Stimulated activated CD4-positive, alpha-beta T cell treated with anti-CD3 and anti-CD28 coated beads, TNF-alpha, amount 100 ng/mL, for 48 hours (primary cell): ENCODE data around the gene S100A6.
"Not testable (repeated sequence)": the region's sequence is repeated elsewhere in the genome, so short reads cannot be mapped to it uniquely, and the experiment has no call there.

Experiments used
- DNase-seq, 3 donors: peaks; one replicate each; pipeline ENCODE4 v3.0.0-alpha.2; 2020; ENCODE audit warnings: low read depth in 3 of 3

Gene S100A6

DNA sequence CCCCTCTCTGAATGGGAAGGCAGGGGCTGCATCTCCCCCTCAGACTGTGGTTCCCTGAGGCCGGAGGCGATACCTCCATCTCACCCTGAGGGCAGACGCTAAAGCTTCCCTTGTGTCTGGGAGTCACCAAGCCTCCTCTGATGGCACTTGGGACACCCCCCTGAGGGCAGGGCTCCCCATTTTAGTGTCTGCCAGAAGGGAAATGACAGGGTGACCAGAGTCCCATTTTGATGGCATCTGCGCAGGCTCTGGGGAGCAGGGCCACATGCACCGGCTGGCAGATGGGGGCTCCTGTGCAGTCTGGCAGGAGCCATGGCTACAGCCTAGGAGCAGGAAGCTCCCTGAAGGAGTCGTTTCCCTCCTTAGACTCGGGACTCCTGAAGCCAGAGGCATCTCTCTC lies 28.2 kb upstream of the S100A6 start:
- no peak for DNase-seq

DNA sequence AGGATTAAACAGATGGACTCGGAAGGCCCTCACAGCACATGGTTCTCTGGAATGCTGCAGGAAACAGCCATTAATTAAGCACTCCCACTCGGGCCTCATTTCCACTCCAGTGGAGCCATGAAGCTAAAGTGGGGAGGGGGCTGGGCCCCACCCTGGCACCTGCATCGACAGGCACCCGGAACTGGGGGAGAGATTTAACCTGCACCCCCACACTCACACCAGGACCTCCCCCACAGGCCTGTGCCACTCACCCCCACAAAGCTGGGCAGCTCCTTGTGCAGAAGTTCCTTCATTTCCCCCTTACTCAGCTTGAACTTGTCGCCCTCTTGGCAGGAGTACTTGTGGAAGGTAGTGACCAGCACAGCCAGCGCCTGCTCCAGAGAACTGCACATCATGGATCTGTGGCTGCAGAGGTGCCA lies 27.7 kb upstream of the S100A6 start:
- no peak for DNase-seq

DNA sequence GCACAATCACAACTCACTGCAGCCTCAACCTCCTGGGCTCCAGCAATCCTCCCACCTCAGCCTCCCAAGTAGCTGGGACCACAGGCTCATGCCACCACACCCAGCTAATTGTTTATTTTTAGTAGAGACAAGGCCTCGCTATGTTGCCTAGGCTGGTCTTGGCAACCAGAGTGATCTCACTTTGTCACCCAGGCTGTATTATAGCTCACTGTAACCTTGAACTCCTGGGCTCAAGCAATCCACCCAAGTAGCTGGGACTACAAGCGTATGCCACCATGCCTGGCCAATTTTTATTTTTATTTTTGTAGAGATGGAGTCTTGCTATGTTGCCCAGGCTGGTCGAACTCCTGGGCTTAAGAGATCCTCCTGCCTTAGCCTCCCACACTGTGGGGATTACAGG lies 26.2 kb upstream of the S100A6 start:
- DNase-seq: not testable (repeated sequence)

DNA sequence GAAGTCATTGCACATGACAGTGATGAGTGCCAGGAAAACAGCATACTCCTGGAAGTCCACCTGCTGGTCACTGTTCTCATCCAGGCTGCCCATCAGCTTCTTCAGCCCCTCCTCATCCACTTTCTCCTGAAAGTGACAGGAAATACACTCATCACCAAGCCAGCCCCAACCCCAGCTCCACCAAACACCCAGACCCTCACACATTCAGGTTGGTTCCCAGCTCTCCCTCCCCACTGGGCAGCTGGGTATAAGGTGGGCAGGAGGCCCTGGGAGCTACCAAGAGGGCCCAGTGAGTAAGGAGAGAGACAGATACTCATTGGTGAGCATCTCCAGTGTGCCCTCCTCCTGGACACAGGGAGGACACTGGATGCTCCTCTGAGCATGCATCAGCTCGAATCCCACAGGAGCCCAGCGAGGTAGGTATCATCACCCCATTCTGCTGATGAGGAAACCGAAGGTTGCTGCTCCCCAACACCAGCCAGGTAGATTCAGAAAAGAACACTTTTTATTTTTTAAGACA lies 25.7 kb upstream of the S100A6 start:
- DNase-seq: no peak

DNA sequence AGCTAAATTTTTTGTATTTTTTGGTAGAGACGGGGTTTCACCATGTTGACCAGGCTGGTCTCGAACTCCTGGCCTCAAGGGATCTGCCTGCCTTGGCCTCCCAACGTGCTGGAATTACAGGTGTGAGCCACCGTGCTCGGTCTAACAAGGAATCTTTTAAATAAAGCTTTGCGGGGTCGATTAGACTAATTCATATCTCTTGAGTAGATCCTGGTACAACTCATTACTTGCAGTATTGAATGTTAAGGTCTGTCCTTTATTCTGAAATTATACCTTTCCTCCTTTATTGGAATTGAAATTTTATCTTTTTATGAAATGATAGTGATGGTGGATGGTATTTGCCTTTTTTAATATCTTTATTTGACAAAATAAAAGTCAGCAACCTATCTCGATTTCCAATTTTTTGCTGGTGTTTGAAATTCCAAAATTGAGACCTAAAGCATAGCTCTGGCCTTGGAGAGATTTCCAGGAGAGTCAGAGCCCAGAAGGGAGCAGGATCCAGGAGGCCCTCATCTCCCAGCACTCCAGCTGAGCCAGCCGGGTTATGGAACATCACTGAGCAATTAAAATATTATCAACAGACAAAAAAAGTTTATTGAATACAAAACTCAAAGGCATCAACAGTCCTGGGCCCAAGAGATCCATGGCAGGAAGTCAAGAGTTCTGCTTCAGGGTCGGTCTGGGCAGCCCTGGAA lies 25.1 kb upstream of the S100A6 start:
- DNase-seq: no peak

DNA sequence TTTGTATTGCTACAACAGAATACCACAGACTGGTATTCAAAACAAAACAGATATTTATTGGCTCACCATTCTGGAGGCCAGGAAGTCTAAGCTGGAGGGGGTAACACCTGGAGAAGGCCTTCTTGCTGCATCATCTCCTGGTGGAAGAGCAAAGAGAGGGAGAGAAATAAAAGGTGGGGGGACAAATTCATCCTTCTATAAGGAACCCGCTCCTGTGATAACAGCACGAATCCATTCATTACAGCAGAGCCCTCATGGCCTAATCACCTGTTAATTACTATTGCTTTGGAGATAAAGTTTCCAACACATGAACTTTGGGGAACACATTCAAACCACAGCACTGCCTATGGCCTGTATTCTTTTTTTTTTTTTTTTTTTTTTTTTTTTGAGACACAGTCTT lies 24.4 kb upstream of the S100A6 start:
- no peak for DNase-seq

DNA sequence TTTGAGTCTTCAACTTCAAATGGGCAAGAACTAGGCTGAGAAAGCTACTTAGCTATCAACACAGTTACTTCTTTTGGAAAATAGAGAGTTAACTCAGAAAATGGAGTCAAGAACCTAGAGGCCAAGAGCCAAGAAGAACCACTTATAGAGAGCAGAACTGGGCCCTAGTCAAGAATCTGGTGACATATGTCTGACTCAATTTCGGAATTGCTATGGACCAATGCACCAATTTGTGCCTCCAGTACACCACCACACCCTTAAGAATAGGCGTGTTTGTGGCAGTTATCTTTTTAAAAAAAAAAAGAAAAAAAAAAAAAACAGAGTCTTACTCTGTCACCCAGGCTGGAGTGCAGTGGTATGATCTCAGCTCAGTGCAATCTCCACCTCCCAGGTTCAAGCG lies 22.1 kb upstream of the S100A6 start:
- DNase-seq: no peak

DNA sequence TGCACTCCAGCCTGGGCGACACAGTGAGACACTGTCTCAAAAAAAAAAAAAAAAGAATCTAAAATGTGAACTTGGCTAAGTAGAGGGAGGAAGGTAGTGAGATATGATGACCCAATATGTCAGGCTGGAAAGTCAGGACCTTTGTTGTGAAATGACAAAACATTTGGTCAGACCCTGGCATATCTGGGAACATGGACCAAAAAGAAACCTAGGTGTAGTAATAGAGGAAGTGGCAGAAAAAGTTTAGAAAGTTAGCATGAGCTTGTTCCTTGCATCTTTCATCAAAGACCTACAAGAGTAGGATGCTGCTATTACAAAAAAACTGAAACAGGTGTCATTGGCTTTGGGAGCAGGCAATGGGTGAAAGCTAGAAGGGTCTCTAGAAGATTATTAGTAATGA lies 20.6 kb upstream of the S100A6 start:
- no peak for DNase-seq

DNA sequence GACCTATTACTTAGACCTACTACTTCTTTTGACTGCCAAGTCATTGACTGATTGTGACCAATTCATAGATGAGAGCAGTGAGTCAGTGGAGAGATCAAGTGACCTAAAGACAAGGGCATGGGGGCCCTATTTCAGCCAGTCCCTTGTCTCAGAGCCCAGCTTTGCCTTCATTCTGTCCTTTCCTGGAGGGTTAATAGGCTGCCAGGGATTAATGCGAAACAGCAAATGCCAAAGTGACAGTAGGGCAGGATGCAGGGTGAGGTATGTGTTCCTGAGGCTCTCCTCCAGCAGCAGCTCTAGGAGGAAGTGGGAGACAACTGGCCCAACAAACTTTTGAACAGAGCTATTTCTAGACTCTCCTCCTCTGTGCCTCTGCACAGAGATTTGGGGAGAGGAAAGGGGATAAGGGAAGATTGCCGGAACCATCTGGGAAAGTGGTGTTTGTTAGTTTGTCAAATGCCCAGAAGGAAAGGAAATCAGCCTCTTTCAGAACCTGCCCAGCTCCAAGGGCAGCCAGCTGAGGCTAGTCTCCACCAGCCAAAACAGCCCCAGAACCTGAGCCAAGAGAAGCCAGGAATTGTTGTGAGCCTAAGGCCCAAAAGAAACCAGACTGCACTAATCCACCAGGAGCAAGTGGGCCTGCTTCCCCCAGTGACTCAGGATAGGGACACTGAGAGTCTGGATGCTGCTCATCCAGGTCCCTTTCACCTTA lies 18.2 kb upstream of the S100A6 start:
- no peak for DNase-seq

DNA sequence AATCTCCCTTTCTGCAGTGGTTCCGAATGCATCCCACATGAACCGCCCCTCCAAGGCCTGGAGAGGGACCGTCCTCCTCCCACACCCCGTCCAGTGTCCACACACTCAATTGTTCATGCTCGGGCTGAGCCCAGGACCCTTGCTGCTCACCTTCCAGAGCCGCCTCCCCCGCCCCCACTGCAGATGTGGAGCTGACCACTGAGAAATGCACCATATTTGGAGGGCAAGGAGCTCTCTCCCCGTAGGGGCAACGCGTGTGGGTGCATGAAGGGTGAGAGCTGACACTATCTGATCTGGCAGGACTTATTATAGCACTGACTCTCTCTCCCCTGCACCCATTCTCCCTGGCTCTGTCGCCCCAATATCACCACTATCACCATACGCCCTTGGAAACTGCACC lies 17.3 kb upstream of the S100A6 start:
- no peak for DNase-seq

DNA sequence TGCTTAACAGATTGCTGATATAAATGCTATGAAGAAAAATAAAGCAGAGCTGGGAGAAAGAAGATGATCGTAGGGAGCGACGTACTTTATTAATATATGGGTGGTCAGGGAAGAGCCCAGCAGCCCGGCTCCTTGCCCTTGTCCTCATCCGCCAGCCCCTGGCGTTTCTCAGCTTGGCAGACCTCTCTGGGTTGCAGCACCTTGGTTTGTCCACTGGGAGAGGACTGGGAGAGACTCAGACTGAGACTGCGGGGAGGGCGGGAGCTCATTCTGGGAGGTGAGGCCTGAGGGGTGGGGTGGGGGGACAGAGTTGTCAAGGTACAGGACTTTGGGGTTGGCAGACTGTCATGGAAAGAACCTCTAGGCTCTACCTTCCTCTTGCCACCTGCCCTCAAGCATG lies 16.5 kb upstream of the S100A6 start:
- no peak for DNase-seq

DNA sequence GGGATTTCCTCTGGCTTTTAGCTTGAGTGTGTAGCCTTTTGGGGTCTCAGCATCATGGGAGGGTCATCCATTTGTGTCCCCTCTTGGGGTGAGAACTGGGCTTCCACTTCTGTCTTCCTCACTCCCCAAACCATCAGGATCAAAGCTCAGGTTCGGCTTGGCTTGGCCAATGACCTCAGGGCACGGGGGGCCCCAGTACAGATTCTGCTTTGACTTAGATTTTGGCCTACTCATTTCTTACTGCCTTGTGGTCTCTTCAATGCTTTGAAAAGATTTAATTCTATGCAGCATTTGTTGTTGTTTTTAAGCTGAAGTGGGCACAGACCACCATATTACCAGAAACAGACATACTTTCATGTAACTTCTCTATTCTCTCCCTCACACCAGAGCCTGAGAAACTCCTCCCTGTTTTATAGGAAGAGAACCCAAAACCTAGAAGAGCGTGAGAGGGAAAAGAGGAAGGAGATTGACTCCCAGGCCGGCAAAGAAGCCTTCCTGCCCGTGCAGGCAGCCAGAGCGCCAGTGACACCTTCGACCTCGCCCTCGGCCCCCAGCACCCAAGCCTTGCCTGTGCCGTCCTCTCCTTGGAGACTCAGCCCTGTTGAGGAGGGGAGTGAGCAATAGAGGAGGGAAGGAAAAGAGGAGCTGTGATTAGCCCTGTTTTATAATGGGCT lies 15.2 kb upstream of the S100A6 start:
- DNase-seq: no peak

DNA sequence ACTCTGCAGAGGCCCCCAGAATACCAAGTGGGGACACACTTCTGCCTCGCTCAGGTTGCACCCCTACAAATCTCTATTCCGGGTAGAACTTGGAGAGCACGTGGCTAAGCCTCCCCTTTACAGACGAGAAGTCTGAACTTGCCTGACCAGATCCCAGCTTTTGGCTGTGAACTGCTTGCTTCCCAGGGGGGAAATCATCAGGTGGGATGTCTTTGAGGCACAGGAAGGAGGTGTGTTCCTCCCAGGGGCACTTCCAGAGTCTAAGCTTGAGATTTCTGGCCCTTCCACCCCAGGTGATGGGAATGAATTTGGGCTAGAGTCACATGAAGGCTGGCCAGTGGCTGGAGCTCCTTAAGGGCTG lies 14.6 kb upstream of the S100A6 start:
- no peak for DNase-seq

DNA sequence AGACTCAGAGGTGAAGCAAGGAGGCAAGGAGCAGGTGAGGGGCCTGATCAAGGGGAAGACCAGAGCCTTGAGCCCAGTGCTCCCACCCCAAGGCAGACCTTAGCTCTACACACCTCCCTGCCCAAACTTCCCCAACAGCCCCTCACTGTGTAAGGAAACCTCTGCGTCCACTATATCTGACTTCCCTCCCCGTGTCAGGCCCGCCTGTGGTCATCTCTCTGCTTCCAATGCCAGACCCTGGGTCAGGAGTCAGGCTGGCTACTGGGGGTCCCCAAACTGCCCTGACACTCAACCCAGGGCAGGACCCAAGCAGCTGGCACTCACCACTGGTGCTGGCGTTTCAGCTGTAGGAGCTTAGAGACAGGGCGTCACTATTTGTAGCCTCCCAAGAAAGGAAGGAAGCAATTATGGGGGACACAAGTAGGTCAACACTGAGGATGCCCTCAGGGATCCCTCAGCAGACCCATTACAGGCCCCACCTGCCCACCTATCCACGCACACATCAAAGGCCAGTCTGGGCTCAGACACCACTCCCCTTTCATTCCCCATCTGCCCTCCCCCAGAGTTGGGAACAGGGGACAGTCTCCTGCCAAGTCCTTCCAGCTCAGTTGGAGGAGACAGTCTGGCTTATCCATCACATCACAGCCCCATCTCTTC lies 14.1 kb upstream of the S100A6 start:
- DNase-seq: no peak

DNA sequence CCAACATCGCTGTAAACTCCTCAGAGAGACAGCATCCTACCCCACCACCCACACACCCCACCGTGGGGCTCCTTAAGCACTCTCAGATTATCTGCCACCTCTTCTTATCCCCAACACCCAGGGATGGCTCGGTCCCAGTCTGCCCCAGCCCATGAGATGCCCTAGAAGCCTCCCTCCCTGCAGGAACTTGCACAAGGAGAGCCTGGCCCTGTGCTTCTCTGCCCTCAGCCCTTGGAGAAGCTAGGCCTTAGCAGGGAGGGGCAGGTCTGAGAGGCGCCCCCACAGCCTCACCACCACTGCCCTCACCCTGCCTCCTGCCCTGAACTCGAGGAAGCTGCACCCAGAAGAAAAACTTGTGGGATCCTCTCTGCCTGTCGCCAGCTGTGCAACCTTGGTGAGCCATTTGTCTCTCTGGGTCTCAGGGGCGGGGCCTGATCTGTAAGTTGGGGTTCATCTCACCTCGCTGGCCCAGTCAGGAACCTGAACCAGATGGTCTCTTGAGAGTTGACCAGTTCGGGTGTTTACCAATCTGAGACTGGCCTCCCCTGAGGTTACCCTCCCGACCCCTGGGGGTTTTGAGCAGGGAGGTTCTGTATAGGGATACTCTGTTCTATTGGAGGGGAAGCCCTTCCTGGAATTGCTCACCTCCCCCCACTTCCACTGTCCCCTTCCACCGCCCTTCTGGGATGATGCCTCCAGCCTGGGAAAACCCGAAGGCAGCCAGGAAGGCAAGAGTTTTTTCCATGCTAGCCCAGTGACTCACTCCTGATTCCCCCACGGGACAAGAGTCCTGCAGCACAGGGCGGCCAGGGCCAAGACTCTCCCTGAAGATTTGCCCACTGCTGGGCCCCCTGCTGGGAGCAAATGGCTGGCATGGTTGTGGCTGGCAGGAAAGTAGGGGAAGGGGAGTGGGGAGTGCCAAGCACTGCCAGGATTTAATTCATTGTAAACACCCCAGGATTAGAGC lies 13.2 kb upstream of the S100A6 start, which contains the start of gene S100A3:
Gene S100A3, minus strand, starts transcription at position 537 of the 967 bp plus-strand sequence. CDS start 773 bp downstream, outside the sequence.
- DNase-seq: no peak

DNA sequence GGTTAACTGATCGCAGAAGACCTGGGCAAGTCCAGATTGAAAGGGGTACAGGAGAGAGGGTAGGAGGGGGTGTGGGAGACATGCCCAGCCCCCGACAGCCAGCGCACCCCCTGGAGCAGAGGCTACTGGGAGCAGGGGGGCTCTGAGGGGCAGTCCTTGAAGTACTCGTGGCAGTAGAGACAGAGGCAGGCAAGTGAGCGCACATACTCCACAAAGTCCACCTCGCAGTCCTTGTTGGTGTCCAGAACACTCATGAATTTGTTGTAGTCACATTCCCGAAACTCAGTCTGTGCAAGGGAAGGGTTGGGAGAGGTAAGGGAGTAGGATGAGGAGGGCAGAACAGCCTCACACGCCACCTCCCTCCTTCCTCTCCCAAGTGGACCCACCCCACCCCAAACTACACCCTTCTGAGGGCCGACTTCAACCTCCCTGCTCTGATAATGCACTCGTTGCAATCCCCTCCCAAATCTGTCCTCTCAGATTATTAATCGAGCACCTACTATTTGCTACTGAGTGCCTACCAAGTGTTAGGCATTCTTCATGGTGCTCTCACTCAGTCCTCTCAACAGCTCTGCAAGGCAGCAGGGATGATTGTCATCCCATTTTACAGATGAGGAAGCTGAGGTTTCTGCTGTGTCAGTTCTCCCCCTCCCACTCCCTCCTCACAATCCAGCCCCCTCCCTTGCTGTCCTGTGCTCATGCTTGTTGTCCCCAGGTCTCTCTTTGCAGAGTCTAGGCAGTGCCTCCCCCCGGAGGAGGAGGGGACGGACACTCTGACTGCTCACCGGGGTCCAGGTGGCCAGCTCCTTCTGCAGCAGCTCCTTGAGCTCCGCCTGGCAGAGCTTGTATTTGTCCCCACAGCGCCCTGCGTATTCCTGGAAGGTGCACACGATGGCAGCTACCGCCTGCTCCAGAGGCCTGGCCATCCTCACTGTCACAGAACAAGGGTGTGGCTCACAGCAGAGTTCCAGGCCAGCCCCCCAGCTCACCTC lies 12.1 kb upstream of the S100A6 start:
- DNase-seq: no peak

DNA sequence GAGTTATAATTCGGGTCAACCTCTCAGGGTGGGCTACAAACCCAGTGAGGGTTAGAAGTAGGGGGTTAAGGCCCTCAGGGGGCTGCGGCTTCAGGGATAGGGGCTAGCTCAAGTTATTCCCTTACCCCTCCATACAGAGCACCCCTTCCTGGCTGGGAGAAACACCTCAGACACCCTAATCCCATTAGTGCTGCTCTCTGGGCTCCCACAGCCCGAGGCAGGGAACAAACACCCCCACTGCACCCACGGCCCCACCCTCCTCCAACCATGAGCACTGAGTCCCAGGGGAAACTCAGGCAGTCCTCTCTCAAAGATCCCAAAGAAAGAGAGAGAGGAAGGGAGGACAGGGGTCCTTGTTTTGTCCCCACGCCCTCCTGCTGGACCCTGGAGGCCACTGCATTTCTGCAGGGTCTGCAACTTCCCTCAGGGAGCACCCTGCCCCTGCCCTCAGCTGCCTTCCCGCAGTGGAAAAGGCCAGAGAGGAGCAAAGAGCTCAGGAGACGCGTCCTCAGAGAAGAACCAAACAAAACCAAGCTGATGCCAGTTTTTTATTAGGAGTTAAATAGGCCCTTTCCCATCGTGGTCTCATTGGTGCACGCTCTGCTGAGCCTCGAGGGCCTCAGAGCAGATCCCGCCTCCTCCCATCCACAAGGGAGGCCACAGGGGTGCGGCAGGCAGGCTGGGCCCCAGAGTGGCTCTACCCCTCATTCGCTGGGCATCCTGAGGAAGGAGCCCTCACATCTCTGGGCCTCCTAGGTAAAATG lies 11.2 kb upstream of the S100A6 start:
- DNase-seq: no peak

DNA sequence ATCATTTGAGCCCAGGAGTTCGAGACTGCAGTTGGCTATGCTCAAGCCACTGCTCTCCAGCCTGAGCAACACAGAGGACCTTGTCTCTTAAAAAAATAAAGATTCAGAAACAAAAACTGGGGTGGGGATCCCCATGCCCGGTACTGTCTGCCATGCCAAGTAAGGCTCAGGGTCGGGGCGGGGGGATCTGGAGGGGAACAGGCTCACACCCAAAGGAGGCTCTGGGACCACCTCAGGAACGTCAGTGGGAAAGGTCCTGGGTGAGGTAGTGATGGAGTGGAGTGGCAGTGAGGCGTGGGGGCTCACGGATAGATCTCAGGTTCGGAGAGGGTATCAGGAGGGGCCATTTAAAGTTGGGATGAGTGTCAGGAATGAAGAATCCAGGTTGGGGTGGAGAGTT lies 10.6 kb upstream of the S100A6 start:
- DNase-seq: no peak
